Stimulated activated CD8-positive, alpha-beta memory T cell treated with anti-CD3 and anti-CD28 coated beads, Interleukin-12 subunit alpha, Interleukin-12 subunit beta, amount 100 ng/mL, for 24 hours (primary cell): ENCODE results near the gene PLEKHM3.
"Not testable (repeated sequence)": the region's sequence is repeated elsewhere in the genome, so short reads cannot be mapped to it uniquely, and the experiment has no call there.

Source experiments
- DNase-seq: peaks from one replicate; pipeline ENCODE4 v3.0.0-alpha.2; 2020; ENCODE audit errors: extremely low read depth

The PLEKHM3 gene

GRCh38 chr2:207950063-207950760 is 75.1 kb downstream of the PLEKHM3 start:
- no peak for DNase-seq

DNA sequence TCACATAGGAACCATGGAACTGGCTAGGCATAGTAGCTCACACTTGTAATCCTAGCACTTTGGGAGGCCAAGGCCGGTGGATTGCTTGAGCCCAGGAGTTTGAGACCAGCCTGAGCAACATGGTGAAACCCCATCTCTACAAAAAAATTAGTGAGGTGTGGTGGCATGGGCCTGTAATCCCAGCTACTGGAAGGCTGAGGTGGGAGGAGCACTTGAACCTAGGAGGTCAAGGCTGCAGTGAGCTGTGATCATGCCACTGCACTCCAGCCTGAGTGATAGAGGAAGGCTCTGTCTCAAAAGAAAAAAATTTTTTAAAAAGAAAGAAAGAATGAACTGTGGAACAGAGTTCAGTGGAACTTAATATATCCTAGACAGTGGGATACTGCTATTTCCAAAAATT is 76.1 kb downstream of the PLEKHM3 start:
- not testable (repeated sequence) for DNase-seq

GRCh38 chr2:207944979-207945600 is 80.2 kb downstream of the PLEKHM3 start:
- DNase-seq, result no peak

DNA sequence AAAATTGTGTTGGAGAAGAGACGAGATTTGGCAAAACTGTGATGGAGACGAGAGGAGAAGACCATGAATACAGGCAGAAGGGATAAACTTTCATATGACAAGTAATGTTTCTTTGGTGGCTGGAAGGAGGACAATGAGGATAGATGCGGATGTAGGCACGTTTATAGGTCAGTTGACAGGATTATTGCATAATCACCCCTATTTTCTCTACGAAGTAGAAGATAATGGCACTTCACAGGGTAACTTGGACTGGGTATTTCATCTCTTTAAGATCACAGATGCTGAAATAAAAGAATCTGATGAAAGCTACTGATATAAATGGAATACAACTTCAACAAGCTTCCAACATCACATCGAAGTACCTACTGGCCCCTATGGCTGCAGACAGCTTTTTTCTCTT is 81.0 kb downstream of the PLEKHM3 start:
- no peak for DNase-seq

GRCh38 chr2:207939342-207940108 is 85.8 kb downstream of the PLEKHM3 start:
- DNase-seq, result no peak

DNA sequence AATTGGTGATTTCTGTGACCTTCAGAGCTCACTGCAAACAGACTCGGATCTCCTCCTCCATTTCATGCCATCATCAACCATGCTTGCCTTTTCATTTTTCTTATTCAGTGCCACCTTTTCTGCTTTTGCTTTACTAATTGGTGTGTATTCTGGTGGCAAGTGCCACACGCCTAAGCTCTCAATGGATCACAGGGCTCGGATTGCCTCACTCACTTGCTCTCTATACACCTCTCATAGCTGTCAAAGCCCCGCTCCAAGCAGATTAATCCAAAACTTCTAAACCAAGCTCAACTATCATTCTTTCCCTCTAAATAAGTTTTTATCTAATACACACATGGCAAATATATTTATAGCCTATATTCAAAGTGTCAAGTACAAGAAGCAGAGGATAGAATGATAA is 86.4 kb downstream of the PLEKHM3 start:
- DNase-seq, result no peak

DNA sequence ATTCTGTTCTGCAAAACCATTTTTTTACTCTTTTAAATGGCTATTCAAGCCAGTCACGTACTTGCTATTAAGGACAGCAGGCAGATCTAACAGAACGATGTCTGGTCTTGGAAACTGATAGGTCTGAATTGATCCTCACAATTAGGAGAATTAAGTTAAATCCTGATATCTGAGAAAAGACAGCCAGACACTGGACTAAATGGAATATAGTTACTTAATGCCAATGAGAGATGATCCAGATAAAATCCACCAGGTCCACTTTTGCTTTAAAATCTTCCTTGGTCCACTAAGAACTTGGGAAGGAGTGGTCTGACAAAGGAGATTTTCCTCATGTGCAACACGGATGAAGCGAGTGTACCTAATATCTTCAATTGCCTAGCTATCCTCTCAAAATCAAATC is 86.9 kb downstream of the PLEKHM3 start:
- DNase-seq, result no peak

- no peak for DNase-seq
Observed at GRCh38 chr2:207937823-207938222, 87.5 kb downstream of the PLEKHM3 start.

- DNase-seq, result no peak
Observed at GRCh38 chr2:207937253-207937652, 88.1 kb downstream of the PLEKHM3 start.

- no peak for DNase-seq
Observed at GRCh38 chr2:207936380-207936779, 88.9 kb downstream of the PLEKHM3 start.

- DNase-seq, result no peak
Observed at GRCh38 chr2:207935991-207936370, 89.3 kb downstream of the PLEKHM3 start.

DNA sequence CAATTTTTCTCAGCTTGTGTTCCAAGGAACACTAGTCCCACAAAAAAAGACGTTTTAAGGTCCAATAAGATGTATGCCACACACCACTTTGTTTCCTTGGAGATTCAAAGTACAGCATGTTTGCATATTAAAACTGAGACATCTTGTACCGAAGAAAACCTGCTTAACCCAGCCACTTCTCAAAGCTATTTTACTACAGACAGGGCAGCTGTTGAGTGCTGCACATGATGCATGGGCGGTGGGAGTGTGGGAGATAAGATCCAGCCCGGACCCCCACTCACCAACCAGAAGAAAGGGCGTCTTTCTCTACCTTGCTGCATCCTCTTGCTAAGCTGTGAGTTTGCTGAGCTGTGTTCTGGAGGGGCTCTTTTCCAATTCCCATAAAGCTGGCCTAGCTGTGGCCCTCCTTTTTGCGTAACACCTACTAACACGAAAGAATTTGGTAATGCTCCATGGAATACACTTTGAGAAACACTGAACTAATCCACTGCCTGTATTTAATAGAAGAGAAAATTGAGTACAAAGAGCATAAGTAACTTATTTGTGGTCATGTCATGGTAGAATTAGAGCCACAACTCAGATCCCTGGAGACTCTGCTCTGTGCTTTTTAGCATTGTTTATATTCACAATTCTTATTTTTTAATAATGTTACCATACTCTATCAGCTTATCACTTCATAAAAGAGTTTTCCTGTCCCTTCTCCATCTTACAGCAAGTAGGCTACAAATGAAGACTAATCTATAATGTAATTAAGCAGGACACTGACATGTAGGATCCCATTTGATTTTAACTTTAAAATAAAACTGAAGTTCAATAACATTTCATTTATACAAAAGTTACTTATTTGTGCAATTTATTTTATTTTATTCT is 90.0 kb downstream of the PLEKHM3 start:
- DNase-seq, result no peak

- DNase-seq, result no peak
Observed at GRCh38 chr2:207934720-207935119, 90.6 kb downstream of the PLEKHM3 start.

DNA sequence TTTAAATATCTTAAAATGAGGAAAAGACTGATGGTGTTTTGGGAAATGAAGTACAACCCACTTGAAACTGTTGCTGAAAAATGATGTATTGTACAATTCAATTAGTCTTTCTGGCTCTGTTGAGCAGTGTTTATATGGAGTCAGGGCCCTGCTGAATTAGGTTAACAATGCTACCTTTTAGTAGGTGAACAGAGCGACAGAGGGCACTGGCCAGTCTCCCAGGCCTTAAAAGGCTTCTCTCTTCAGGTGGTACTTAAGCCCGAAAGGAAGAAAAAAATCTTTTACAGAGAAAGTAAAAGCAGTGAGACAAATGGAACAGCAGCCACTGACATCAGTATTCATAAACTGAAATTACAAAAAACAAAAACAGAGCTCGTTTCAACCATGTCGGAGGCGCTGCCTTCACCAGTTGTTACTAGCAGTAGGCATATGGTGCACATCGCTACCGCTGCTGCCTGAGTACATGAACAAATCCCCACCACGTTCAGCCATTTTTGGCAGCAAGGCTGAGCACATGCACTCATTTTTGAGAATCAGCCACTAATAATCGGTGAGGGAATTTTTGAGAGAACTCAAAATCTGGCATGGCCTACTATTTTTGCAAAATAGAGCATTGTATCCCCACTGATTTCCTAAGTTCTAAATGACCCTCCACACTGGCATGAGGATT is 91.8 kb downstream of the PLEKHM3 start:
- DNase-seq, result no peak

- DNase-seq, result no peak
Observed at GRCh38 chr2:207932106-207932505, 93.2 kb downstream of the PLEKHM3 start.

- DNase-seq, result no peak
Observed at GRCh38 chr2:207930747-207931146, 94.6 kb downstream of the PLEKHM3 start.

DNA sequence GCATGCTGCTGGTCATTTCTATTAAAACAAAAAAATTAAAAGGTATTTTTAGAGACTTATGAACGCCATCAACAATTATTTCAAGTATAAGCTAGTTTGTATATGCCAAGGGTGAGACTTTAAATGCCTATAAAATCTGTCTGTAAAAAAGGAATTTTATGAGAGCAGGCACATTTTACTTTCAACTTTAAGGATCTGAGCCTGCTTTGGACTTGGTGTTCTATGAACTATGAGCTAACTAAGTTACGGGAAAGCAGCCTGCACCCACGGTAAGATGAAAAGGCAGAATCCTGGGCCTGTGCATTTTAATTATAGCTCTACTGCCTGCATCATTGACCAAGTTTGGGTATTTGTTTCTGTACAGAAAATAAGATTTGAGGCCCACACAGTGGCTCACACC is 95.4 kb downstream of the PLEKHM3 start:
- DNase-seq, result no peak

- DNase-seq, result no peak
Observed at GRCh38 chr2:207928079-207928478, 97.2 kb downstream of the PLEKHM3 start.

DNA sequence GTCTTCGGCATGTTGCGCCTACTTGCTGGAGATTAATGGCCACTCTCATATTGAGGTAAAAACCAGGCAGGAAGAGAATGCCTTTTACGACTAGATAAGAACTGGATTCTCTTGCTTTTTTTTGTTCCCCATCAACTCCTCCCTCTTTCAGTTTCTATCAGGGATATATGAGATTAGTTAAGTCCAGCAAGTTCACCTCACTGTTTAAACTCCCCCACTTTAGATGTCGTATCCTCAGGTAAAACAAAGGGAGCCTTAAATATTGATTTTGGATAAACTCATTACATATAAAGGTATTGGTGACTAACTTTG is 98.4 kb downstream of the PLEKHM3 start:
- no peak for DNase-seq

- DNase-seq, result no peak
Observed at GRCh38 chr2:207926133-207926988, 99.0 kb downstream of the PLEKHM3 start.

DNA sequence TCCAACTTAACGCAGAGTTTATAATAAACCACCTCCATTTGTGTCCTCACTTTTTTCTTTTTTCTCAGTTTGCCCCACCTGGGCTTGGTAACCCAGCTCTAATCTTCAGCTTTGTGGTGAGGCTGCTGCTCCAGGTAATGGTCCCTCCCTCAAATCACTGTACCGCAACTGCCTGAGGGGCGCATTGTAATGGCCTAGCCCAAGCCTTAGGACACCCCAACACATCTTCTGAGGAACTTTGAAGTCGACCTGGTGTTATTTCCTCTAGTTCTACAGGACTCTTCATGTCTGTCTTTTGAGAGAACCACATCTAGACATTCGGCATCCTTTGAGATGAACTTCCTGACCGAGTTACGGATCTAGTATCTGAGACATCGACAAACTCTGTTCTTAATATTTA is 99.7 kb downstream of the PLEKHM3 start:
- DNase-seq, result no peak
